Jurkat, Clone E6-1 (cell line): Measurements from ENCODE around the gene COA8. TPM values are rescaled to one million over a fixed set of nuclear protein-coding genes. Genes with fewer than 3 reads are reported as not detected.

Source experiments
- DNase-seq: peaks from one replicate; pipeline ENCODE4 v3.0.0-alpha.2; 2011; ENCODE audit warnings: low read depth, low spot score
- H3K4me3 ChIP-seq: 2 replicates; pipeline ENCODE4 v1.5.1; 2011; ENCODE audit warnings: mild to moderate bottlenecking, low read length, control low read depth, moderate library complexity
- polyA plus RNA-seq: library from polyadenylated mRNA; unstranded; fragments of >200 nt; gene quantifications from one replicate; pipeline ENCODE4 v1.2.1, GENCODE V29; 2012; ENCODE audit warnings: missing spikeins; ENCODE audit not compliant: insufficient read length, insufficient read depth

Gene COA8
- 23.9 TPM for polyA plus RNA-seq

GRCh38 chr14:103562429-103563225 lies at the start of gene COA8, which contains the start of gene BAG5:
TSS of gene COA8 (plus strand) at chr14:103562960. CDS start at chr14:103563002, 42 bp downstream.
TSS of gene BAG5 (minus strand) at chr14:103562657. CDS start at chr14:103561164, 1,493 bp downstream.
- peak; percentile 77 for DNase-seq
- peak within 1 kb of the TSS; percentile 90 for H3K4me3 ChIP-seq

- no peak overlapping the region for H3K4me3 ChIP-seq
- DNase-seq, result peak; percentile 67
Observed at GRCh38 chr14:103514596-103515421, 48.0 kb upstream of the COA8 start.

GRCh38 chr14:103516426-103517173 lies 46.2 kb upstream of the COA8 start:
- DNase-seq, result no peak
- no peak overlapping the region for H3K4me3 ChIP-seq

GRCh38 chr14:103517174-103517566 lies 45.6 kb upstream of the COA8 start:
- no peak for DNase-seq
- H3K4me3 ChIP-seq, result no peak overlapping the region

- no peak overlapping the region for H3K4me3 ChIP-seq
- no peak for DNase-seq
Observed at GRCh38 chr14:103517721-103518421, 44.9 kb upstream of the COA8 start.

- H3K4me3 ChIP-seq, result no peak overlapping the region
- DNase-seq, result no peak
Observed at GRCh38 chr14:103518422-103519042, 44.2 kb upstream of the COA8 start.

- H3K4me3 ChIP-seq, result no peak overlapping the region
- DNase-seq, result no peak
Observed at GRCh38 chr14:103519043-103519836, 43.5 kb upstream of the COA8 start.

GRCh38 chr14:103519837-103520212 lies 42.9 kb upstream of the COA8 start:
- H3K4me3 ChIP-seq, result no peak overlapping the region
- DNase-seq, result no peak

GRCh38 chr14:103520269-103520656 lies 42.5 kb upstream of the COA8 start:
- peak overlapping the region; percentile 56; the same call in 1 of the 2 replicates for H3K4me3 ChIP-seq

GRCh38 chr14:103520657-103521437 lies 41.9 kb upstream of the COA8 start:
- H3K4me3 ChIP-seq, result peak overlapping the region; percentile 56
- peak; percentile 50 for DNase-seq

More at GRCh38 chr14:103520269-103520656, 42.5 kb upstream of the COA8 start:
- DNase-seq, result no peak

GRCh38 chr14:103521438-103521950 lies 41.3 kb upstream of the COA8 start:
- H3K4me3 ChIP-seq, result peak overlapping the region; percentile 56
- no peak for DNase-seq

GRCh38 chr14:103521951-103522563 lies 40.7 kb upstream of the COA8 start:
- no peak for DNase-seq
- H3K4me3 ChIP-seq, result peak overlapping the region; percentile 56; the same call in 1 of the 2 replicates

- DNase-seq, result no peak
- peak within 1 kb of the TSS; percentile 56; the same call in 1 of the 2 replicates for H3K4me3 ChIP-seq
Observed at GRCh38 chr14:103522649-103523574, 39.8 kb upstream of the COA8 start, which contains the start of gene CKB. TSS of gene CKB (minus strand) at chr14:103522830. CDS start at chr14:103522493, 337 bp downstream.

- DNase-seq, result no peak
- H3K4me3 ChIP-seq, result no peak overlapping the region
Observed at GRCh38 chr14:103523575-103523954, 39.2 kb upstream of the COA8 start.
